Upper lobe of left lung (tissue), 4 donors: ENCODE measurements around the gene KRTAP5-5.
"Not testable (repeated sequence)": the region's sequence is repeated elsewhere in the genome, so short reads cannot be mapped to it uniquely, and the experiment has no call there.

Source experiments
- EP300 ChIP-seq, 4 donors: sonication (generic); formaldehyde crosslinking; IDR thresholded peaks; one replicate each; pipeline ENCODE4 v1.5.1; 2017; ENCODE audit warnings: antibody characterized with exemption in 4 of 4, control low read depth in 2 of 4
- POLR2AphosphoS5 ChIP-seq, 2 donors: sonication (generic); formaldehyde crosslinking; IDR thresholded peaks; one replicate each; pipeline ENCODE4 v1.5.1; 2017; ENCODE audit warnings: antibody characterized with exemption in 2 of 2
- TF ChIP-seq, protein P1 (sequence below), 6 experiments: fragments of 450-650 bp in 4 of 6; fragments of 200-600 bp in 2 of 6; sonication (generic) in 2 of 6; IDR thresholded peaks; one replicate each; pipeline ENCODE4 v1.5.1; 2016 to 2019; ENCODE audit warnings: antibody characterized with exemption in 6 of 6

DNA sequence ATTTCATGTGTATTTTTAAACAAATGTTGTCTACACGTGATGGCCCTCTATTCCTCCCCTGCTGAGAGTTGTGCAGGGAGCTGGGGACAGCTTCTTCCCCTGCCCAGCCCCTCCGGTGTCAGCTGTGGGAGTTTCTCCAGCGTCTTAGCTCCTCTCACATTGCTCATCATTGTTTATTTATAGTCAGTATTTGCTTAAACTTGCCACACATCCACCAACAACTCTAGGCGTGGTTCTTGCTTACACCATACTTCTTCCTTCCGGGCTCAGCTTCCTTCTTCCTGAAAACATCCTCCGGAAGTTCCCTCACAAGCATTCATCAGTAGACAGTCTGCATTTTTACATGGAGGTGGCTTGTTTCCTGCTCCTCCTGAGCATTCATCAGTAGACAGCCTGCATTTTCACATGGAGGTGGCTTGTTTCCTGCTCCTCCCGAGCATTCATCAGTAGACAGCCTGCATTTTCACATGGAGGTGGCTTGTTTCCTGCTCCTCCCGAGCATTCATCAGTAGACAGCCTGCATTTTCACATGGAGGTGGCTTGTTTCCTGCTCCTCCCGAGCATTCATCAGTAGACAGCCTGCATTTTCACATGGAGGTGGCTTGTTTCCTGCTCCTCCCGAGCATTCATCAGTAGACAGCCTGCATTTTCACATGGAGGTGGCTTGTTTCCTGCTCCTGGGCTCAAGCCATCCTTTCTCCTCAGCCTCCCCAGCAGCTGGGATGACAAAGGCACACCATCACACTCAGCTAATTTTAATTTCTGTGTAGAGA lies 40.2 kb upstream of the KRTAP5-5 start:
- TF ChIP-seq, protein P1, sequence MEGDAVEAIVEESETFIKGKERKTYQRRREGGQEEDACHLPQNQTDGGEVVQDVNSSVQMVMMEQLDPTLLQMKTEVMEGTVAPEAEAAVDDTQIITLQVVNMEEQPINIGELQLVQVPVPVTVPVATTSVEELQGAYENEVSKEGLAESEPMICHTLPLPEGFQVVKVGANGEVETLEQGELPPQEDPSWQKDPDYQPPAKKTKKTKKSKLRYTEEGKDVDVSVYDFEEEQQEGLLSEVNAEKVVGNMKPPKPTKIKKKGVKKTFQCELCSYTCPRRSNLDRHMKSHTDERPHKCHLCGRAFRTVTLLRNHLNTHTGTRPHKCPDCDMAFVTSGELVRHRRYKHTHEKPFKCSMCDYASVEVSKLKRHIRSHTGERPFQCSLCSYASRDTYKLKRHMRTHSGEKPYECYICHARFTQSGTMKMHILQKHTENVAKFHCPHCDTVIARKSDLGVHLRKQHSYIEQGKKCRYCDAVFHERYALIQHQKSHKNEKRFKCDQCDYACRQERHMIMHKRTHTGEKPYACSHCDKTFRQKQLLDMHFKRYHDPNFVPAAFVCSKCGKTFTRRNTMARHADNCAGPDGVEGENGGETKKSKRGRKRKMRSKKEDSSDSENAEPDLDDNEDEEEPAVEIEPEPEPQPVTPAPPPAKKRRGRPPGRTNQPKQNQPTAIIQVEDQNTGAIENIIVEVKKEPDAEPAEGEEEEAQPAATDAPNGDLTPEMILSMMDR (IDR thresholded peaks at IDR 0.05), result not testable (repeated sequence)
- TF ChIP-seq POLR2AphosphoS5 (IDR thresholded peaks at IDR 0.05) (peak; percentile 37 to 71), EP300 (IDR thresholded peaks at IDR 0.05) (peak in 2 of 4 donors; percentile 13 to 36)
